ENCODE measurements around the gene NTHL1. TPM values are rescaled to one million over a fixed set of nuclear protein-coding genes. Genes with fewer than 3 reads are reported as not detected.

NTHL1 gene
- total RNA-seq, 1 donor from 2014 or later: 28.5 TPM

DNA sequence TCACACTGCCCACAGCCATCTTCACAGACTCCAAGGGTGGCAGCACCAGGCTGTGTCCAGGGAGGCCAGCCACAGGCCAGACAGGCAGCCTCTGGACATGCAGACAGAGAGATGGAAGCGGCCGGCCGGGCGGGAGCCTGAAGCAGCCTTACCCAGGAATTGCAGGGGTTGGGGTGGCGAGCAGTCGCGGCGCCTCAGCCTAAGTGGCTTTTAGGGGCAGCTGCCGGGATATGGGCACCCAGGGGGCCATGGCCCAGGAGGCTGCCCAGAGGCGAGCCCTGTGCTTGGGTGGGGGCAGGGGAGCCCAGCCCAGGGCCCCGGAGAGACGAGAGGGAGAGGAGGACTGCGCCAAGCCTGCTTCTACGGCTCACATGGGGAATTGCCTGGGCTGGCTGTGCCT is 22.4 kb downstream of the NTHL1 start:
- no peaks in the 10 kb centered on the region for H3K9me3 ChIP-seq
- intact Hi-C loops (cut with DNase I): no loop called here
- peaks cover 2% of the 10 kb centered on the region for H3K27me3 ChIP-seq
- H3K36me3 ChIP-seq: no peaks in the 10 kb centered on the region
- H3K4me1 ChIP-seq: peaks cover 71% of the 10 kb centered on the region
- no peak overlapping the region for H3K27ac ChIP-seq
- DNase-seq (ENCODE audit: extremely low spot score in 2 of 2): no peak
- TF ChIP-seq POLR2A (IDR thresholded peaks at IDR 0.05) (no peak), POLR2AphosphoS5 (IDR thresholded peaks at IDR 0.05; ENCODE audit: insufficient read depth in 1 of 2, low read depth in 1 of 2) (no peak)
- TF ChIP-seq, protein P1, sequence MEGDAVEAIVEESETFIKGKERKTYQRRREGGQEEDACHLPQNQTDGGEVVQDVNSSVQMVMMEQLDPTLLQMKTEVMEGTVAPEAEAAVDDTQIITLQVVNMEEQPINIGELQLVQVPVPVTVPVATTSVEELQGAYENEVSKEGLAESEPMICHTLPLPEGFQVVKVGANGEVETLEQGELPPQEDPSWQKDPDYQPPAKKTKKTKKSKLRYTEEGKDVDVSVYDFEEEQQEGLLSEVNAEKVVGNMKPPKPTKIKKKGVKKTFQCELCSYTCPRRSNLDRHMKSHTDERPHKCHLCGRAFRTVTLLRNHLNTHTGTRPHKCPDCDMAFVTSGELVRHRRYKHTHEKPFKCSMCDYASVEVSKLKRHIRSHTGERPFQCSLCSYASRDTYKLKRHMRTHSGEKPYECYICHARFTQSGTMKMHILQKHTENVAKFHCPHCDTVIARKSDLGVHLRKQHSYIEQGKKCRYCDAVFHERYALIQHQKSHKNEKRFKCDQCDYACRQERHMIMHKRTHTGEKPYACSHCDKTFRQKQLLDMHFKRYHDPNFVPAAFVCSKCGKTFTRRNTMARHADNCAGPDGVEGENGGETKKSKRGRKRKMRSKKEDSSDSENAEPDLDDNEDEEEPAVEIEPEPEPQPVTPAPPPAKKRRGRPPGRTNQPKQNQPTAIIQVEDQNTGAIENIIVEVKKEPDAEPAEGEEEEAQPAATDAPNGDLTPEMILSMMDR (IDR thresholded peaks at IDR 0.05): no peak
- no peak overlapping the region for H3K4me3 ChIP-seq

DNA sequence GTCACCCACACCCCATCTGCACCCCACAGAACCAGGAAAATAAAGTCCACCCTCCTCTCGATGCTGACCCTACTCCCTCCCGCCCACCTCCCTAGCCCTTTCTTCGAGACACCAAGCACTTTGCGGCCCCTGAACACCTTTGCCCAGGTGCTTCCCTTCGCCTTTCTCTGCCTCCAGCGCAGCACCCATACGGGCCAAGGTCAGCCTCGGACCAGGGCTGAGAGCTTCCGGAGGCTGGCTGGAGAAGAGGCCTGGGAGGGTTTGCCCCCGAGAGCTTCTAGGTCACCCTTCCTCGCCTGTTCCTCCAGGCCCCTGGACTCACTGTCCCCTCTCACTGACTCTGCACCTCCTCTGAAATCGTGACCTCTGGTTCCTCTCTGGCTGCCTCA is 23.6 kb downstream of the NTHL1 start:
- H3K27ac ChIP-seq: peak overlapping the region; percentile 73
- H3K4me1 ChIP-seq: peaks cover 70% of the 10 kb centered on the region
- no peaks in the 10 kb centered on the region for H3K36me3 ChIP-seq
- DNase-seq (ENCODE audit: extremely low spot score in 2 of 2): no peak
- H3K9me3 ChIP-seq: no peaks in the 10 kb centered on the region
- no peak for TF ChIP-seq POLR2AphosphoS5 (IDR thresholded peaks at IDR 0.05; ENCODE audit: insufficient read depth in 1 of 2, low read depth in 1 of 2)
- TF ChIP-seq POLR2A (IDR thresholded peaks at IDR 0.05): no peak
- intact Hi-C loops (cut with DNase I): loop anchor here (5.0 kb wide), 1 partner anchor 118 kb away; no protein-coding TSS in a partner anchor
- H3K4me3 ChIP-seq: peak overlapping the region in 1 of 2 donors; percentile 24
- H3K27me3 ChIP-seq: peaks cover 11% of the 10 kb centered on the region

DNA sequence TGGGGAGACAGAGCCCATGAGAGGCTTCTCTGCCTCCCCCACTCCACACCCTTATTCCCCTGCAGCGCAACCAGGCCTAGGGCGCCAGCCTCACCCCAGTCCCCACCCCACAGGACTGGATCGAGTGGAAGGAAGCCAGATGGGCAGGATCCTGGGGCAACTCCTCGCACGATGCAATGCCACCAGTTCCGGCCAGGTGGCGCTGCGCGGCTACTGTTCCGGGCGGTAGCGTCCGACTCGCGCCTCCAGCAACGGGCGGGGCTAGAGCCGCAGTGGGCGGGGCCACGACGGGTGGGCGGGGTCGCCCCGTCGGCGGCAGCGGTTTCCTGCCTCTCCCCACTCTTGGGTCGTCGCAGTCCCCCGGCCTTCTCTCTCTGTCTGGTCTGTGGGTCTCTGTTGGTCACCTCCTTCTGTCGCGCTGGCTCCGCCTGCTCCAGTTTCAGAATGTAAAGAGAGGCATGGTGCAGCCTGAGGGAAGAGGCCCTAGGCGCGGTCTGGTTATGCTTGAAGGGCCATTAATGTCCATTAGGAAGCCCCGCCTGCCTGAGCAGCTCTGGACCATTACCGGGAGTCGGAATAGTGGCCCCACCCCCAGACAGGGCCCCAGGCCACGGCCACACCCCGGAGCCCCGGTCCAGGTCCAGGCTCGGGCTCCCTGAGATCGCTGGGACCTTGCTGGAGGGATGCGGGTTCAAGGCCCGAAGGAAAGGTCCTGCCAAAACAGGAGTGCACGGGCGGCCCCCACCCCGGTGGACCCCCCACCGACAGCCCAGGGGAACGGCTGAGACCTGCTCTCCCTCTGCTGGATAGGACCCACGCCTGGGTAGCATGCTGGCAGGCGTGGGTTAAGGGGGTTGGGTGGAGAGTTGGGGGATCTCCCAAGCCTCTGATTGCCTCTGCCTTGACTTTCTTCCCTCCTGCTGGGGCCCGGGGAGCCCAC is 24.3 kb downstream of the NTHL1 start:
- H3K36me3 ChIP-seq: no peaks in the 10 kb centered on the region
- peaks cover 63% of the 10 kb centered on the region for H3K4me1 ChIP-seq
- peak overlapping the region; percentile 24 to 42 for H3K4me3 ChIP-seq
- no peak for DNase-seq (ENCODE audit: extremely low spot score in 2 of 2)
- H3K27ac ChIP-seq: peak overlapping the region; percentile 73
- intact Hi-C loops (cut with DNase I): loop anchor here (5.0 kb wide), 1 partner anchor 119 kb away; no protein-coding TSS in a partner anchor
- H3K27me3 ChIP-seq: peaks cover 11% of the 10 kb centered on the region
- H3K9me3 ChIP-seq: no peaks in the 10 kb centered on the region
- TF ChIP-seq POLR2AphosphoS5 (IDR thresholded peaks at IDR 0.05; ENCODE audit: insufficient read depth in 1 of 2, low read depth in 1 of 2) (peak; percentile 73 to 78), POLR2A (IDR thresholded peaks at IDR 0.05) (no peak)
- TF ChIP-seq, protein P1 (IDR thresholded peaks at IDR 0.05): peak; percentile 92 to 98 (median 98)

DNA sequence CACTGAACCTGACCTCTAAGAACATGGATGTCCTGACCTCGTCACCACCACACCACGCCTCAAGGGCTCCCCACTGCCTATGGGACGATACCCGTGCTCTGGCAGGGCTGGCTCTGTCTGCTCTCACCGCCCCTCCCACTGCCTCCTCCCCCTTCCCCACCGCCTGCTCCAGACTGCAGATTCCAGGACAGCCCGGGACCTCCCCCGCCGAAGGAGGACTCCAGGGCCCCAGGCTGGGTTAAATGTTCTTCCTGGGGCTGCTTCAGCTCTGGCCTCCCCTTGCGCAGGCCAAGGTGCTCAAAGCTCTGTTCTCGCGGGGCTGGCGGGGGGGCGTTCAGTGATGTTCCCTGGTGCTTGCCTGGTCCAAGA is 24.9 kb downstream of the NTHL1 start:
- H3K4me3 ChIP-seq: peak overlapping the region; percentile 24 to 42

More for the DNA sequence above, 24.9 kb downstream of the NTHL1 start:
- DNase-seq (ENCODE audit: extremely low spot score in 2 of 2): no peak
- intact Hi-C loops (cut with DNase I): loop anchor here (5.0 kb wide), 1 partner anchor 120 kb away; no protein-coding TSS in a partner anchor
- H3K36me3 ChIP-seq: no peaks in the 10 kb centered on the region
- peak overlapping the region; percentile 73 for H3K27ac ChIP-seq
- H3K27me3 ChIP-seq: peaks cover 11% of the 10 kb centered on the region
- peaks cover 57% of the 10 kb centered on the region for H3K4me1 ChIP-seq
- TF ChIP-seq POLR2AphosphoS5 (IDR thresholded peaks at IDR 0.05; ENCODE audit: insufficient read depth in 1 of 2, low read depth in 1 of 2): no peak
- TF ChIP-seq, protein P1 (IDR thresholded peaks at IDR 0.05): no peak
- TF ChIP-seq POLR2A (IDR thresholded peaks at IDR 0.05): no peak
- no peaks in the 10 kb centered on the region for H3K9me3 ChIP-seq

Data from vagina (tissue), 2 donors.